HG03342 (cell line): Measurements from ENCODE around the gene ADORA1.

Experiments
- ATAC-seq: cut with Tn5 transposase; IDR thresholded peaks from one replicate; pipeline ENCODE4 v1.9.1; 2021; ENCODE audit warnings: mild to moderate bottlenecking, moderate library complexity; ENCODE audit not compliant: unreplicated experiment

The ADORA1 gene

DNA sequence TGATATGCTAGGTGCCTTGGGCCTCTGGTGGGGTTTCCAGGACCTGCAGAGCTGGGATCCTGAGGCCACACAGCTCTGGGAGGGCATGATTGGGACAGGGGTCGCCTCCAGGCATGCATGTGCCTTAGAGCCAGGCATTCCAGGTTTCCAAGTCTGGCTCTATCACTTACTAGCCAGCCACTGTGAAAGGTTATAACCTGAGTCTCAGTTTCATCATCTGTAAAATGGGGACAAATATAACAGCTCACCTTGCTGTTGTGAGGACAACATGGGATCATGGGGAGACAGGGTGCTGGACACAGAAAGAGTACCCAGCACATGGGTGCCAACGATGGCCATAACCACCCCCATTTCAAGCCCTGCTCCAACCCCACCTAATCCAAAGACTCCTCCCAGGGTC, 56.3 kb downstream of the ADORA1 start:
- no peak for ATAC-seq

DNA sequence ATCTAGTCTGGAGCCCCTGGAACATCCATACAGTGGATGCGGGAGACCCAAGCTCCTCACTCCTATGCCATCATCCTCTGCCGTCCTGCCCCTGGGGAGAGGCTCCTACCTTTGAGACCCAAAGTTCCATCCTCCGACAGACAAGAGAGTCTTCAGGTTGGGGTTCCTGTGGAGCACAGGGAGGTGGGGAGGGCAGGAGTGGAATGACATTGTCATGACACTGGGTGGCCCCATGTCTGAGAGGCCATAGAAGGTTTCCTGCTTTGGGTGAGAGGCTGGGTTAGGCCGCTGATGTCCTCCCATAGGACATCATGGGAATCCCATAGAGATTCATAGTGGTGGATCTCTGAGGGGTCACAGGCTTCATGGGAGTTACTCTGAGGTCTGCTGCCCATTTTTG, 56.9 kb downstream of the ADORA1 start:
- ATAC-seq = no peak

DNA sequence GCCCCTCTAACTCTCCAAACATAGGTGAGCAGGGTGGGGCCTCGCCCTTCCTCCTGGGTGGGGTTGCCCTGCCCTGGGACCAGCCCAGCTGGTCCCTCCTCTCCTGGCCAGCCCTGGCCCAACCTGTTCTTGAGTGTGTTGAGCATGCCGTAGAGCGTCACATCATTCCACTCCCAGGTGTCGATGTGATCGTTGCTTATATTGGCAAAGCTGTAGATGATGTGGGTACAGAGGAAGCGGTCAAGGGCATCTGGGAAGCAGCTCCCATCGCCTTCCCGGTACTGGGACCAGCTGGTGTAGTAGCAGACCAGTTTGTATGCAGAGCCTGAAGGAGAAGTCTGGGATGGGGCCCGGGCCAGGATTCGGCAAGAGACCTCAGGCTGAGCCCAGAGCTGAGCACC, 57.5 kb downstream of the ADORA1 start:
- ATAC-seq = no peak

DNA sequence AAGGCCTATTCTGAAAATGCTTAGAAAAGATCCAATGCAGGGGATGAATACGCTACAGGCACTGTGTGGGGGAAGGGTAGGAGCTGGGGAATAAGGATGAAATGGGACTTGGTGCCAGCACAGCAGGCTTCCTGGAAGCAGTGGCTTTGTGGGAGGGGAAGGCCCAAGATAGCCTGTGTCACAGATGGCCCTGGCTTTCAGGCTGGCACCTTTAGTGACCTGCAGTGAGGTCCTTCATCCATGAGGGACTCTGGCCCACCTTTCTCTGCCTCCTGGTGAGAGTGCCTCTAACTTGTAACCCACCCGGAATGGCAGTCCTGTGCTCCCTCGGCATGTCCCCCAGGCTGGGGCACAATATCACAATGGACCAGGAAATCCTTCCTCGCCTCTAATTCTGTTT, 58.1 kb downstream of the ADORA1 start:
- ATAC-seq = no peak

DNA sequence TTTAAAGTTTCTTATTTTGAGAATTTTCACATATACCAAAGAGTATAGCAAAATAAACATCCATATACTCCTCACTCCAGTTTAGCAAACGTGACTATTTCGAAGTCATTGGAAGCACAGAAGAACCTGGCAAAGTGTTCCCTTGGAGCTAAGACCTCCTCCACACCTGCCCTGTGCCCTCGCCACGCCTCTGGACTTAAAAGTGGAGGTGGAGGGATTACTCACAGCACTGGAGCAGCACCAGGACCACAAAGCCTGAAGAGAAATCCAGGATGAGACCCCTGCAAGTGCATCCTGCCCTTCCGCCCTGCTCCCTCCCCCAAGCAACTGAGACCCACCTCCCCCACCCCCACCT, 58.5 kb downstream of the ADORA1 start:
- ATAC-seq = no peak

DNA sequence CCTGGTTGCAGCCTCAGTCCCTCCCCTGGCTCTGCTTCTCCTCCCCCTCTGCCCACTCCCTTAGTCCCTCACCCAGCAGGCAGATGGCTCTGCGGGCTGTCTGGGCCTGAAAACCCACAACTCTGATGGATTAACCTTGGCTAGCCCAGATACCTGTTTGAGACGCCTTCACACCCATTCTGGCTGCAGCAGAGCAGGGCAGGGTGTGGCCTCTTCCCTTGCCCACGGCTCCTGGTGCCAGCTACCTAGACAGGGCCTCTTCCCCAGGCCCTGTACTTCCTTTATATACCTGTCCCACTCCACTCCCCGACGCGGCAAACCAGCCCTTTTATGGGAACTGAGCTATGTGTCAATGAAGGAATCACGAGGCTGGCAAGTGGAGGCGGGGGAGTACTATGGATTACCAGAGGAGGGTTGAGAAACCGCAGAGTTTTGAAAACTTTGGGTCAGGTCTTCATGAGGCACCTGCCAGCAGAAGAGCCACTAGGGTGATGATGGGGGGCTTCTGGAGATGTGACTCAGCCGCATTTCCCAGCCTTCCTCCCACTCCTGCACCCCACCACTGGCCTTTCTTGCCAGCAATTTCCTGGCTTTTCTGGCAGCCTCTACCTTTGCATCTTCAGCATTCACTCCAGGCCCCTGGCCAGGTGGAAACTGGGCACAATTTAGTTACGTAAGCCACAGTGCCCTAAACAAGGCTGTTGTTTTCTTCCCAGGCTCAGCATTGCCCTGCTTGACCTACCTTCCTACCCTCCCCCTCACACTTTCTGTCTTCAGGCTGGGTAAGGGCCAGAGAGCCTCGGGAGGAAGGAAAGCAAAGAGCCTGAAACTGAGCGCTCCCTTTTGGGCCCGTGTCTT, 59.1 kb downstream of the ADORA1 start, which contains the start of gene CHI3L1:
Gene CHI3L1 (minus strand): TSS at position 259 of the 858 bp plus-strand sequence. CDS start 81 bp downstream, at position 178.
- no peak for ATAC-seq

DNA sequence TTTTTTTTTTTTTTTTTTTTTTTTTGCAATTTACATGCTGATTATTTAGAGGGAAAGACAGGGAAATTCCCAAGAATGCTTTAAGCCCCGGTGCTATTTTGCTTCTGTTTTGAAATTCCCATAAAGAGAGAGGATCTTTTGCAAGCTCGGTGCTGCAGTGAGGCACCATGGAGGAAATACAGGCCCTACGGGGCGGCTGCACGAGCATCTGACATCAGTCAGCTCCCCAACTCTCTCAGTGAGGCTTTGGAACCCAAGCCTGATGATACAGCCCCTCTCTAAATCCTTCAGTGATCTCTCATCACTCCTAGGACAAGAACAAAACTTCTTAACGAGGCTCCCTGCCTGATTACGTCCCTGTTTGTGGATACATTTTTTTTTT, 59.8 kb downstream of the ADORA1 start:
- no peak for ATAC-seq

DNA sequence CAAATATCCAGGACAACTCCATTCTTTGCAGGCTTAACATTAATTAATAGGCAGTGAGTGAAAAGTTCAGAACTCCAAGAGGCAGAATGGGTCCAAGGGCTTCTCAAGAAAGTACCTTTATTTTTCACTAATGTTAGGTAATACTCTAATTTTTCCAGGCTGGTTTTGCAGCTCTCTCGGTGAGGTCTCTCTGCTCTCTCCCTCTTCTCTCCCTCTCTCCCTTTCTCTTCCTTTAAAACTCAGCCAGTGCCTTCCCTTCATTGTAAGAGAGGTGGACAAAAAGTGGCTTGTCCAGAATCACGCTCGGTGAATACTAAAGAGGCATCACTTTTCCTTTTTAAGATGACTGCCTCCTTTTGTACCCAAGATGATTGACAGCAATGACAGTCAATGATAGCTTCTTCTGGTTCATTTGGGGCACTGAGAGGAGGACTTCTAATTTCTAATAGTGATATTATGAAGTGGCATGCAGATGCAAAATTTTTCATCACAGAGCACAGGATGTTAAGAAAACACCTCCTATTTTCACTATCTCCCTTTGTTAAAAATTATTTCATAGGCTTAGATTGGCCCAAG, 60.3 kb downstream of the ADORA1 start:
- ATAC-seq = no peak

DNA sequence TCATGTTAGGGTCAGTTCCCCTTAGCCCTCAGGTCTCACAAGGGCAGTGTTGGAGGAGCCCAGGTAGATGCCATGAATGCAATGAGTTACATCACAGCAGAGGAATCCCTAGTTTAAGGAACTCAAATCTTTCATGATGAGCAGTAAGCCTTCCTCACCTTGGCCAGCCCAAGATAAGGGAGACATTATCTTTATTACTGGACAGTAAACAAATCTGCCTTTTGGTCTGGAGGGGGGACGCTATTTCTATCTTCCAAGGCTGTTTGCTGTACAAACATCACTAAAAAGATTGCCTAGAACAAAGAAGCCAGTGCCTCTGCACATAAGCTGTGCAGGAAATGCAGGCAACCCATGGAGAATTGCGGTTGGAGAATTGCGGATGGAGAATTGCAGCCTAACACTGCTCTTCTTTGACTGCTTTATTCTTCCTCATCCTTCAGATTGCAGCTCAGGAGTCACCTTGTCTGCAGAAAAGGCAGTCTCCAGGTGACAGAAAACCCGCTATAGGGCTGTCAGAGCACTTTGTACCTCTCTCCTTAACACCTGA, 61.2 kb downstream of the ADORA1 start:
- no peak for ATAC-seq

DNA sequence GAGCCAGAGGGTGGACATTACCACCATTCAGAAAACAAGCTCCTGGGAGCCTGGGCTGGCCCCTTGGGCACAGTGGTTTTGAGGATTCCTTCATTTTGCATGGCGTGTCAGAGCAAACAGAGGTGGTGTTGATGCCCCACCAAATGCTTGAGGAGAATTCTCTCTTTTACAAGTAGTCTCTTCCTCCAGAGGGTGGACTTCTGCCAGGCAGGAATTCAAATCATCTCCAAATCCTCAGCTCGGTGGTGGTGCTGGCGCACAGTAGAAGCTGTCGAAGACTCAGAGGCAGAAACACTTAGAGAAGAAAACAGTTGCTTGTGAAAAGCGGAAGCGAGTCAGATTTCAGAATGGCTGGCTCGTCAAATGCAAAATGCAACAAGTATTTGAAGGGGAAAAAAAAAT, 62.4 kb downstream of the ADORA1 start:
- ATAC-seq = no peak

DNA sequence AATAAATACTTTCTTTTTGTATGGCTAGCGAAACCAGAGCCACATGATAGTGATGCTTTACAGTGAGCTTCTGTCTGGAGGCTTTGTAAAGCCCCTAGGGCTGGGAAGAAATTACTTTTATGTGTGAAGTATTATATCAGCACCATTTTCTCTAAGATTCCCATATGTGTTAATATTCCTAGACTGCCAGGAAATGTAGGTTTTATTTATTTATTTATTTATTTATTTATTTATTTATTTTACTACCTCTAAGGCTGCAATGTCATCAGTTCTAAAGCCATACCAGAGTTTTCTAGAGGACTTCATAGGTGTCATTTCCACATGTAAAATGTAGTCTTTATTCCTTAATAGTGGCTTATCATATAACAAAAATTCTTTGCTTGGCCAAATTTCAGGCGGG, 63.4 kb downstream of the ADORA1 start:
- no peak for ATAC-seq

DNA sequence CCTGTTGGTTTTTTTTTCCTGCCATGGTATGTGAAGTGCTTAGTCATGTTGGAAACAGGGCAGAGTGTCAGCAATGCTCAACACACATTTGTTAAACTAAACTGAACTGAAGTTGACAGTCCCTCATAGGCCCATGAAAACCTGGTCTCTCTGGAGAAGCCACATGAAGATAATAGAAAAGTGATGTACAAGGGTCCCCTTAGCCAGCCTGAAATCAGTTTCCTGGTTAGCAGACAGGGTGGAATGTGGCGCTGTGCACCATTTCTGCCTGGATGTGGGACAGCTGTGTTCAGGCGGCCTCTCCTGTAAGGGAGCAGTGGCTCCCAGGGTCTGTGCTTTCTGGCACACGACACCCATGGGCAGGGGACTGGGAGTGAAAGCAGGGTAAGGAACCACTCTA, 68.8 kb downstream of the ADORA1 start:
- ATAC-seq = no peak

DNA sequence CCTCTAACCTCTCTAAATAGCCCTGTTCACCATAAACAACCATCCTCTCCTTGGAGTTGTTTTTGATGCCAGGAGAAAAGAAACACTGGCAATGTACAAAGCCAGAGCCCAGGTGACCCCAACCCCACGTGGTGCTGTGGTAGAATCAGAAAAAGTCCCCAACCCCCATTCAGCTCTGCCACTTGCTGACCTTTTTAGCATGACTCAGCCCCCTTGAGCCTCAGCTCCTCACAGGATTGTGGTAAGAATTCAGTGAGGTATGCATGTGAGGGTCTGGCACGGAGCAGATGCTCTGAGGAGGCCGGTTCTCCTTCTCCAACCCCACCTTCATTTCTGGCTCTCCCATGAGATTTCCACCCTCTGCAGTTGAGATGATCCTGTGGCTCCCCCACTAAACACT, 70.1 kb downstream of the ADORA1 start:
- no peak for ATAC-seq

DNA sequence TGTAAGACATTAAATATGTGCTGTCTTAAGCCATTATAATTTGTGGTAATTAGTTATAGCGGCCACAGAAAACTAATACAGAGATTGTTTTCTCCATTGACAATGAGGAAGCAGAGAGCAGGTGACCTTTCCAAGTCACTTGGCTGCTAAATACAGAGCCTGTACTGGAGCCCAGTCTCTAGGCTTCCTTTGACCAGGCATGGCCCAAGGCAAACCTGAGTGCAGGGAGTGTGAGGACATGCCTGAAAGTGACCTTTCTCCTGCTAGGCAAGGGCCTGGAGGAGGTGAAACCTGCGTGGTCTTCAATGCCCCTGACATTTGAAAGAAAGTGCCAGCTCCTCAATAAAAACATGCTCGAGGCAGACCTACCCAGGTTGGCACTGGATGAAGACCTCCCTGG, 71.5 kb downstream of the ADORA1 start:
- no peak for ATAC-seq

DNA sequence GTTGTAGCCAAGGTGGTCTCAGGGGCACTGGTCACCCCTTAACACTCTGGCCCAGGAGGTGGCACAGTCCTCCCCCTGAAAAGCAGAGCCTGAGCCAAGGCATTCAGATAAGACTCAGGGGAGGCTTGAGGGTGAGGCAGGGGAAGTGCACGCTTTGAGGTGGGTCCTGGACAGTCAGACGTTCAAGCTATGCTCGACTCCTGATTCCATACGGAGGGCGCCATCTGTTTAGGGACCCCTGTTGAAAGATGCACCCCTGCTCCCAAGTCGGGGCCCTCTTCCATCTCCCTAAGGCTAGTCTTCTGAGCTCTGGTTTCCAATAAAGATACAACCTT, 71.9 kb downstream of the ADORA1 start:
- ATAC-seq = no peak

DNA sequence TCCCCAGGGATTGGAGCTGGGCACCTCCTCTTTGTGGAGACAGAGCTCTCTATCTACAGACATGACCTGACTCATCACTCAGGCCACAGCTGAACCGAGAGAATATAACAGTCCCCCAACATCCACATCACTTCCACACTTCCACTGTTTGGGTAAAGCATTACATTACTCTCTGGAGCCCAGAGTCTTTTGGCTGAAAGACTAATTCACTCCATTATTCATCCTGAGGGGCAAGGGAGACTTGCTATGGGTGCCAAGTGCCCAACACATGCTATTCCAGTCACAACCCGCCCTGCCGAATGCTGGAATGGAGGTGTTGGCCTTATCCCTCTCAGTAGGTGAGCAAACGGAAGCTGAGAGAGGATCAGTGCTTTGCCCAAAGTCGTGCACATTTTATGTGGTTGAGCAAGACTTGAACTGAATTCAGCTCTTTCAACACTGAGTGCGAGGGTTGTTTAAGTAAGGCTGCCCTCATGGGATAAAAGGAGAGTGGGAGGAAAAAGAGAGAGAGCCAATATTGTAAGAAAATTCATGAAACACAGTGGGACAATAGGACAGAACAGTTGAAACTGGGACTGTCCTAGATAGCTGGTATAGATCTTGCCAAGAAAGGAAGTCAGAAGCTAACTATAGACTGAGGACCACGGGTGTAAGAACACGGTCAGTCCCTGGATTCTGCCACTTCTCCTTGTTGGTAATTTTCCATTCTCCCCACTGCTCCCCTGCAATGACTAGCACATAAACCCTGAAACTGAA, 72.5 kb downstream of the ADORA1 start:
- ATAC-seq = no peak

DNA sequence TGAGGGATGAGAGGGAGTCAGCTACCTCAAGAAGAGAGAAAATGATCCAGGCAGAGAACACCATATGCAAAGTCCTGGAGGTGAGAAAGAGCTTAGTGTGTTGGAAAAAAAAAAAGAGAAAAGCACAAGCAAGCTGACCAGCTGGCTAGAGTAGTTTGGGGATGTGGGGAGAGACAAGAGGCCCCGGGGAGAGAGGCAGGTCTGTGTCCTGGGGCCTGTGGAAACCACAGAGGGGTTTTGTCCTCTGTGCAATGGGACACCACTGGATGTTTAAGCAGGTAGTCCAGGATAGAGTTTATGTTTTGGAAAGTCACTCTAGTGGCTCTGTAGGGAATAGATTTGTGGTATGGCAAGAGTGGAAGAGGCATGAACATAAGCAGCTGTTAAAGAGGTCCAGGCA, 73.4 kb downstream of the ADORA1 start:
- no peak for ATAC-seq

DNA sequence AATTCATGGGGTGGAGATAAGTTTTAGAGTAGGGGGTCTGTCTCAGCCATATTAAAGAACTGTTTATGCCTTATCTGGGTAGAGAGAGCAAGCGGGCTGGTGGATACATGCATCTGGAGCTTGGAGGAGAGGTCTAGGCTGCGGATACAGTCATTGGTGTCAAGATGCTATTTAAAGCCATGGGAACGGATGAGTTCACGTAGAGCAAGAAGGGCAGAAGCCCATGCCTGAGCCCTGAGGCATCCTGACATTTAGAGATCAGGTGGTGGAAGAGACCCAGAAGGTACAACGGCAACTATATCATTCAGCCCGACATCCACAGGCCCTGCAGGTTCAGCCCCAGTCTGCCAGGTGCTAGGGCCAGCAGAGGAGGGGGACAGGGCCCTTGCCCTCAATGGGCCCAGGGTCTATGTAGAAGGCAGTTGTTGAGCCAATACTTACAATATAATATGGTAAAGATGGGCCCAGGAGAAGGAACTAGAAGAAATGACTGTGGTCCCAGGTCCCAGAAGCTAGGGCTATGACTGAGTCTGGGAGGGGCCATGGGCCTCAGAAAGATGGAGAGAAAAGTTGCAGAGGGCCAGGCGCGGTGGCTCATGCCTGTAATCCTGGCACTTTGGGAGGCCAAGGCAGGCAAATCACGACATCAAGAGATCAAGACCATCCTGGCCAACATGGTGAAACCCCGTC, 74.1 kb downstream of the ADORA1 start:
- ATAC-seq = no peak

DNA sequence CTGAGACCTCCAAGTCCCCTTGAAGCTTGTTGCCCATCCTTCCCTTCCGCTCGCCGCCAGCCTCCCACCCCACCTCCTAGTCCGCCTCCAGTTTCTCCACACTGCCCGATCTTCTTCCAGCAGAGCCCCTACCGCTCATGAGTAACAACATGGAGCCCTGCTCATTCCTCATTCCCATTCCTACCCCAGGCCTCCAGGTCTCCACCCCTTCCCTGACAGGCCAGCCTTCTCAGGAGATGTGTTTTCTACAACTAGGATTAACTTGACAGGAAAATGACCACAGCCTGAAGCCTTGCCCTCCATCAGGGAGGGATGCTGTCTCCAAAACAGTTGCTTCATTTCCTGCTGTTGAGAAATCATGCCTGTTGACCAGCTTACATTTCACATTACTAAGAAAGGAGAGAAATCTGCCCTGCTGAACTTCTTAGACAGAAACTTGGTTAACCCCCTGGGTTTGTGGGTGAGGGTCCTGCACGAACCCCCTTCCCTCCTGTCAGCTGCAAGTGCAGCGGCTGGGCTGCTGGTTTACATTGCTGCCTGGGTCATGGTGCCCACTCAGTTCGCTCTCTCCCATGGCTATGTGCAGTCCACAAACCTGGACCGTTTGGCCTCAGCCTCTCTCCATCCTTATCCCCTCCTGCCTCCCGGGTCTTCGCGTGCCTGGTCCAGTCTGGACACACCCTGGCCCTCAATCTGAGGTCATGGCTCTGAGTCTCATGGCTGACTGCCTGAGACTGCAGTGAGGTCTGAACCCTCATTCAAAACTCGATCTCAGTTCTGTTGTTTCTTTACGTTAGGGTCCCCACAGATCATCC, 75.1 kb downstream of the ADORA1 start:
- no peak for ATAC-seq

DNA sequence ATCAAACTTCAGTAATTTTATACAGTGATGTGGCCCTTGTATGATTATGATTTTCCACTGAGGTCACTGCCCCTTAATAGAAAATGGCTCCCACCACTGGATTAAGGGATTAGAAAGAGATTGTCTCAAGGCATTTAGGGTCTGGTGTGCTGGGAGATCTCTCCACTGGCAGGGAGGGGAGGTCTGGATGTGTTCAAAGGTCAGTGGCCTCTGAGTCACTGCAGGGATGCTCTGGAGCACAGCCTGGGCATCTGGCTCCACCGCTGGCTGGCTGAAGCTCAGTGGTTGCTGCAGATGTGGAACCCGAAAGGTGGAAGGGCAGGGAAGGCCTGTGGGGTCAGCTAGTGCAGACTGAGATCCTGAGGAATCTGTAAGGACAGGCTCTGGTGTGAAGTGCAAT, 77.2 kb downstream of the ADORA1 start:
- no peak for ATAC-seq
